HG02885 (cell line): ENCODE measurements around the gene C14orf132.

Source experiments
- ATAC-seq: cut with Tn5 transposase; IDR thresholded peaks from one replicate; pipeline ENCODE4 v1.9.1; 2021; ENCODE audit warnings: mild to moderate bottlenecking; ENCODE audit not compliant: unreplicated experiment, poor library complexity

C14orf132 gene

GRCh38 chr14:96080571-96080970 lies 41.4 kb downstream of the C14orf132 start:
- ATAC-seq = no peak

- ATAC-seq = no peak
Observed at GRCh38 chr14:96081224-96081623, 42.1 kb downstream of the C14orf132 start.

GRCh38 chr14:96081767-96082400 lies 42.7 kb downstream of the C14orf132 start:
- no peak for ATAC-seq

GRCh38 chr14:96082420-96083300 lies 43.5 kb downstream of the C14orf132 start:
- no peak for ATAC-seq

- no peak for ATAC-seq
Observed at GRCh38 chr14:96083667-96084320, 44.6 kb downstream of the C14orf132 start.

GRCh38 chr14:96084796-96085195 lies 45.6 kb downstream of the C14orf132 start:
- ATAC-seq = no peak

- no peak for ATAC-seq
Observed at GRCh38 chr14:96085369-96085768, 46.2 kb downstream of the C14orf132 start.

GRCh38 chr14:96086032-96086431 lies 46.9 kb downstream of the C14orf132 start:
- no peak for ATAC-seq

- no peak for ATAC-seq
Observed at GRCh38 chr14:96086574-96087077, 47.5 kb downstream of the C14orf132 start.

GRCh38 chr14:96088074-96088473 lies 48.9 kb downstream of the C14orf132 start:
- ATAC-seq = no peak

- ATAC-seq = no peak
Observed at GRCh38 chr14:96088481-96088880, 49.3 kb downstream of the C14orf132 start.

- no peak for ATAC-seq
Observed at GRCh38 chr14:96088911-96089310, 49.7 kb downstream of the C14orf132 start.

- ATAC-seq = no peak
Observed at GRCh38 chr14:96089401-96089800, 50.2 kb downstream of the C14orf132 start.

GRCh38 chr14:96090441-96091148 lies 51.4 kb downstream of the C14orf132 start:
- ATAC-seq = no peak

GRCh38 chr14:96091149-96091693 lies 52.1 kb downstream of the C14orf132 start:
- no peak for ATAC-seq

GRCh38 chr14:96091941-96092411 lies 52.8 kb downstream of the C14orf132 start:
- ATAC-seq = no peak

GRCh38 chr14:96092936-96093335 lies 53.8 kb downstream of the C14orf132 start:
- no peak for ATAC-seq

- ATAC-seq = no peak
Observed at GRCh38 chr14:96094211-96094610, 55.0 kb downstream of the C14orf132 start.

GRCh38 chr14:96094656-96095055 lies 55.5 kb downstream of the C14orf132 start:
- ATAC-seq = no peak

GRCh38 chr14:96095058-96095457 lies 55.9 kb downstream of the C14orf132 start:
- no peak for ATAC-seq
